HG03558 (cell line): ENCODE measurements around the gene ZNF438.
"Not testable (repeated sequence)": the region's sequence is repeated elsewhere in the genome, so short reads cannot be mapped to it uniquely, and the experiment has no call there.

ENCODE experiments used
- ATAC-seq: cut with Tn5 transposase; IDR thresholded peaks from one replicate; pipeline ENCODE4 v1.9.1; 2021; ENCODE audit warnings: moderate number of reproducible peaks; ENCODE audit not compliant: unreplicated experiment; ENCODE audit errors: extremely low read depth

Gene ZNF438

GRCh38 chr10:31031558-31032257 lies at the start of gene ZNF438:
ZNF438 (minus strand) TSS chr10:31031865; CDS start chr10:30877034, 154,831 bp downstream.
- peak; percentile 67 for ATAC-seq

- ATAC-seq, result no peak
Measured at GRCh38 chr10:31076610-31076988, 44.9 kb upstream of the ZNF438 start.

DNA sequence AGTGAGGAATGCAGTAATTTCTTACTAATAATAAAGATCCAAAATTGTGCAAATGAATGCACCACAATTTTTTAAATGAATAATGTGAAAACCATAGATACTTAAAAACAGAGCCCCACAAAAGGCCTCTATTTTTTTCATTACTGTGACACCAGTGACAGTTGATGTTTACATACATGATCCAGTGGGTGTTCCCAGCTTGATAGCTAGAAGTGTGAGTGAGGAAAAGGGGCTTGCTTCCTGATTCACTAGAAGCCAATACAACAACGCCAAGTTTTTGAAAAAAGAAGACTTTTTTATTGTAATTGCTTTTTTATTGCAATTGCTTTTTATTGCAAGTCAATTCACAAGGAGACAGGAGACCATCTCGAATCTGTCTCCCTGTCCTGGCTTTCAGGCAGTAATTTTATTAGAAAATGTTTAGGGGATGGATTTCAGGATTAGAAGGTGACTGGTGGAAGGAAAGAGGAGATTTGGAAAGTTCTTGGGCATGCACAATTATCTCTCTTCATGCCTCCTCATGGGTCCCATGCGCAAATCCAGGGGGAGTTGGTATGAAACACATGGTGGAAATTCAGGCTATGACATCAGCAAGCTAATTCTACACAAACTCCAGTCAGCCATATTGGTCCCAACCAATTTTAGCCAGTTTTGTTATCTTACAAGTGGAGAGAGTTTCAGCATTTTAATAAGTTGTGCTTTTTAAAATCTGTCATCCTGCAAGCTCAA lies 44.4 kb upstream of the ZNF438 start:
- ATAC-seq, result no peak

DNA sequence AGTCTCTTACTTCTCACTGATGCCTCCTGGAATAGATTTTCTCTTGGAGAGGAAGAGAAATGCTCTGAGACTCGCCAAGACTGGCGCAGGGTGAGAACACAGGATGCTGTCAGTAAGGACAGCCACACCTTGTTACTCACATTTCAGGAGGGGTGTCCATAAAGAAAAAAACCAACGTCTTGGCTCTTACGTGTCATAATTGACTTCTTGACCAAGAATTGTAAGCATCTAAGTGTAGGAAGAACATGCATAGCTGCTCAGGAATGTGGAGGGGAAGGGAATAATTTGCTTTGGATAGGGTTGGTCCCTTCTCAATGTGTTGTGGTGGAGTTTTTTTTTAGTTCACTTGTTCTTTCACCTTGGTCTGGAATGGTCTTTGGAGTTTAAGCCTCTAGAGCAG lies 43.8 kb upstream of the ZNF438 start:
- ATAC-seq, result no peak

- ATAC-seq, result no peak
Measured at GRCh38 chr10:31074722-31075086, 43.0 kb upstream of the ZNF438 start.

GRCh38 chr10:31073996-31074721 lies 42.5 kb upstream of the ZNF438 start:
- no peak for ATAC-seq

DNA sequence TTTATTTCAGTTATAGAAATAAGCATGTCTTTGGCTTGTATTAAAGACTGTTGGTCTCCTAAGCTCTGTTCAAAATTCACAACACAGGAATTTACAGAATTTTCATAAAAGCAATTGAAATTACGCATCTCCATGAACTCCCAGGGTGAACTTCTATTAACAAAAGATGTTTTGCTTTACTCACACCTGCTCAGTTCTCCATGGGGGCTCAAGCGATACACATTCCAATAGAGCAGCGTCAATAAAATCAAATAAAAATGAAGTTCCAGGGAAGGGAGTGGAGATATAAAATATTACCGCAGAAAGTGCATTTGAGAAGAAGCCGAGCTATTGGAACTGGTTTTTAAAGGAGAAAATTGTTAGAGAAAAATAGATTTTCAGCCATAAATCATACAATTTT lies 41.5 kb upstream of the ZNF438 start:
- no peak for ATAC-seq

- ATAC-seq, result no peak
Measured at GRCh38 chr10:31072451-31072850, 40.8 kb upstream of the ZNF438 start.

GRCh38 chr10:31071232-31072005 lies 39.8 kb upstream of the ZNF438 start:
- no peak for ATAC-seq

DNA sequence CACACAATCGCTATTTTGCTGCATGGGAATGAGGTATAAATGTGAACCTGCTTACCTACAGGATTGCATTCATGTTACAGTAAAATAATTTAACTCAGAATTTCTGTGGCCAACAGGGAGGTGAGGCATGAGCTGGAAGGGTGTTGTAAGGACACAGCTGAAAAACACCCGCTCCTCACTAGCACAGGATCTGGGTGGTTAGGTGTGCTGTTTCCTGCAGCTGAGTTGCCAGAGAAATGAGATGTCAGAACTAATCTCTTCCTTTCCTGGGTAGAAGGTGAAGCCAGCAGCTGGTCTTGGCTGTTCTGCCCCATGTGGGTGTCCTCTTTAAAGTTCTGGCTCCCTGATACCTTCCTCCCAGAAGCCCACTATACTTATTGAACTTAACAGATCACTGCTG lies 39.0 kb upstream of the ZNF438 start:
- no peak for ATAC-seq

DNA sequence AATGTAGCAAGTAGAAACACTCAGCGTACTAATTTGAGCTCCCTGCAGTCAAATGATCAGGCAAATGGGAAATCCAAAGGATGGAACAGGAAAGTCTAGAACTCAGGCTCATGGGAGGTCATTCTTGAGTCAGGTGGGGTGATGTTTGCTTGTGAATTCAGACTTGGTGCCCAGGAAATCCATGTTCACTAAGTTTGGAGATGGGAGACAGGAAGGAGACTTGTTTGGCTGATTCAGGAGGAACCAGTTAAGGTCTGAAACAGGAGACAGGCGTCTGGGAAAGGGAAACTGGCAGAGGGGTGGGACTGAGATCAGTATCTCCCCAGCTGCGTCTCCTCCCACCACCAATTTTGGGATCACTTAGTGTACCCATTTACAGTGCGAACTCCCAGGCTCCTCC lies 38.4 kb upstream of the ZNF438 start:
- no peak for ATAC-seq

- ATAC-seq, result no peak
Measured at GRCh38 chr10:31069411-31069810, 37.7 kb upstream of the ZNF438 start.

DNA sequence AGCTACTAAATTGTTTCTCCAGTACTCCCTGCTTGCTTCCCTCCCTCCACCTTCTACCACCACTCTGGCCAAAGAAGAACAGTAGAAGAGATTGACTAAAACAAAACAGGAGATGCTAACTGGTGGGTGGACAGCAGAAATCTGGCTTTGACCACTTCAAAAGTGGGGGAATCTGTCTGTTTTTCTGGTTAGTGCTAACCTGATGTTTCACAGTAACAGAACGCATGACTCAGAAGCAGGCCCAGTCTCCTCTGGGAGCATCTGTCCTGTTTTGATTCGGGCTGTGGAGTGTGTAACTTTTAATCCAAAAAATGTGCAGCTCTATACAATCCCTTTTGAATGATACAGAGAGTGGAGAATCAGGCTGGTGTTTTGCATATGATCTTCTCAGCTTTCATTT lies 32.7 kb upstream of the ZNF438 start:
- no peak for ATAC-seq

DNA sequence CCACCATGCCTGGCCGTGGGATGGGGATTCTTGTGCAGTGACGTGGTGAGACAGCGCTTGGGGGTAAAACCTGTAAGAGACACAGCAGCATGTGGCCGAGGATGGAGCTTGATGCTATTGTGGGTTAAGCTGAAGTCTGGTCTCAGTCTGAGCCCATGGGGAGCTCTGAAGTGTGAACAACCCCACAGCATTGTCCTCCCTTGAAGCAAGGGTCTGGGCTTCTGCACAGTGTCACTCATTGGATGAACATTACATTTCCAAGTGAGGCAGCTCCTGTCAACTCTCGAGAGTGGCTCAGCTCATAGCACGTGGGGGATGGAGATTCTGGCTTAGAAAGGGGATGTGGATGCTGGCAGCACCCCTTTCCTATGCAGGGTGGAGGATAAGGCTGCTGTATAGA lies 32.2 kb upstream of the ZNF438 start:
- ATAC-seq, result no peak

- no peak for ATAC-seq
Measured at GRCh38 chr10:31062856-31063255, 31.2 kb upstream of the ZNF438 start.

DNA sequence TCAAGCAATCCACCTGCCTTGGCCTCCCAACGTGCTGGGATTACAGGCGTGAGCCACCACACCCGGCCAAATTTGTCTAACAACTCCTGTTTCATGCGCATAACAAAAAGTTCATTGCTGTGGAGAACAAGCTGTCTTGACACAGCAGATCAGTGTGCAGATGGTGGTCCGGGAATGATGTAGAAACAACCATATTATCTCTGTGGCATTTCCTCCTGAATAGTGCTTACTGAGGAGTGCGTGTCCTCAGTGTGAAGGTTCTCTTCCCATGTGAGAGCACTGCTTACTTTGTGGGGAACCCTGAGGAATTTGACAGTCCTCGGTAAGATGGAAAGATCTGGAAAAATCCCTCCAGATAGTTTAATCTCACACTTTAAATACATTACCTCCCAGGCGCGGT lies 30.3 kb upstream of the ZNF438 start:
- ATAC-seq, result no peak

DNA sequence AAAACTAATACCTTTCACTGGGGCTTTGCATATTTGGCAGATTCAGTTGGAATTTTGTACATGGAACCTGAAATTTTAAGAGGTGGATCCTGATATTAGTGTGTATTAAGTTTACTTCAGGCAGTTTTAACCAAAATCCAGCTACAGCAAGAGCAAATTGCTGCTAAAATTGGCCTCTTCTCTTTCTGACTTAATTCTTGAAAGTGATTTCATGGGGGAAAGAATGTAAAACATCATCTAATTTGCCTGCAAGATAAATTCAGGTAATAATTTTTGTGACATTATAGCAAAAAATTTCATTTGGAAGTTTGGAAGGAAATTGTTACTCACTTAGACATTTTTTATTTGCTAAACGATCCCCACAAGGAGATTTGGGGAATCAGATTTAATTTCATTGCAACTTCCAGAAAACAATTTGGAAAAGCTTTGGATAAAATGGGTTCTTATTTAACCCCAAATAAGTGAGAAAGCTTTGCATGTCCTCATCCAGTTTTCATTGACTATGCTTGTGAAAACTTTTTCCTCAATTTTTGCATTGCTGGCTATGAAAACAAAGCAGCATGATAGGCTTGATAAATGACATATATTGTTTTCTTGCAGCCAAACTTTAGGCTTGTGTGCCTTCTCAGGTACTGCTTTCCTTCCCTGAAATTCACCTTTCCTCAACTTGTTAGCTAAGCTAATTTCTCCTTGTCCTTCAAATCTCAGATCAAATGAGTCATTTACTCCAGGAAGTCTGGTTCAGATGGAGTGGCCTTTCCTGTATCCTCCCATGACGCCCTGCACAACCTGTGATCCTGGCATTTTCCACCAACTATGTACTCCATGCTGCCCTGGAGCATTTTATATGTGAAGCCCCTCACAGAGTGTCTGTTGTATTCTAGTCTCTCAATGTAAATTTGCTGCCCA lies 27.4 kb upstream of the ZNF438 start:
- no peak for ATAC-seq

DNA sequence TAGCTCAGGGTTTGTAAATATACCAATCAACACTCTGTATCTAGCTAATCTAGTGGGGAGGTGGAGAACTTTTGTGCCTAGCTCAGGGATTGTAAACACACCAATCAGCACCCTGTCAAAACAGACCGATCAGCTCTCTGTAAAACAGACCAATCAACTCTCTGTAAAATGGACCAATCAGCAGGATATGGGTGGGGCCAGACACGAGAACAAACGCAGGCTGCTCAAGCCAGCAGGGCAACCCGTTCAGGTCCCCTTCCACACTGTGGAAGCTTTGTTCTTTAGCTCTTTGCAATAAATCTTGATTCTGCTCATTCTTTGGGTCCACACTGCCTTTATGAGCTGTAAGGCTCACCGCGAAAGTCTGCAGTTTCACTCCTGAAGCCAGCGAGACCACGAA lies 25.0 kb upstream of the ZNF438 start:
- ATAC-seq, result not testable (repeated sequence)

GRCh38 chr10:31055573-31056251 lies 24.0 kb upstream of the ZNF438 start:
- no peak for ATAC-seq
